Fibroblast of skin of back (primary cell): ENCODE measurements around the gene RNASE13.
A peak's percentile ranks its signal among the peaks of the same experiment; 100 is the strongest.

Experiments used
- DNase-seq: peaks from one replicate; pipeline ENCODE4 v3.0.0-alpha.2; 2013

The RNASE13 gene

GRCh38 chr14:21063479-21063878 is 28.9 kb upstream of the RNASE13 start:
- peak; percentile 92 for DNase-seq

- DNase-seq: no peak
These were observed 26.7 kb upstream of the RNASE13 start for GRCh38 chr14:21061347-21061668.

GRCh38 chr14:21060614-21061346 is 26.2 kb upstream of the RNASE13 start:
- DNase-seq: no peak

- DNase-seq: peak; percentile 32
These were observed 25.4 kb upstream of the RNASE13 start for GRCh38 chr14:21059842-21060613.

GRCh38 chr14:21058903-21059302 is 24.3 kb upstream of the RNASE13 start:
- no peak for DNase-seq

GRCh38 chr14:21057803-21058675 is 23.4 kb upstream of the RNASE13 start, which contains the start of gene RNASE8:
Gene RNASE8 (plus strand): TSS chr14:21057822. CDS start chr14:21057893, 71 bp downstream.
- peak; percentile 38 for DNase-seq

- peak; percentile 60 for DNase-seq
These were observed 22.0 kb upstream of the RNASE13 start for GRCh38 chr14:21056520-21057163.

GRCh38 chr14:21055432-21056117 is 21.0 kb upstream of the RNASE13 start:
- no peak for DNase-seq

- no peak for DNase-seq
These were observed 20.1 kb upstream of the RNASE13 start for GRCh38 chr14:21054768-21055145.

- no peak for DNase-seq
These were observed 19.6 kb upstream of the RNASE13 start for GRCh38 chr14:21054123-21054767.

GRCh38 chr14:21053184-21054122 is 18.8 kb upstream of the RNASE13 start:
- DNase-seq: no peak

GRCh38 chr14:21050597-21050996 is 16.0 kb upstream of the RNASE13 start:
- no peak for DNase-seq

GRCh38 chr14:21049271-21049673 is 14.7 kb upstream of the RNASE13 start:
- peak; percentile 56 for DNase-seq

GRCh38 chr14:21048638-21049037 is 14.0 kb upstream of the RNASE13 start:
- DNase-seq: no peak

GRCh38 chr14:21047378-21047781 is 12.8 kb upstream of the RNASE13 start:
- peak; percentile 38 for DNase-seq

- DNase-seq: no peak
These were observed 9.5 kb upstream of the RNASE13 start for GRCh38 chr14:21043974-21044618.

GRCh38 chr14:21043387-21043973 is 8.9 kb upstream of the RNASE13 start:
- DNase-seq: no peak

- no peak for DNase-seq
These were observed 8.3 kb upstream of the RNASE13 start for GRCh38 chr14:21042918-21043317.
